ENCODE data around the gene UBAC1.
"Not testable (repeated sequence)": the region's sequence is repeated elsewhere in the genome, so short reads cannot be mapped to it uniquely, and the experiment has no call there.

Gene UBAC1

GRCh38 chr9:135978642-135979546, 17.7 kb upstream of the UBAC1 start:
- DNase-seq (ENCODE audit: low spot score): peak; percentile 59

GRCh38 chr9:135976944-135977343, 15.8 kb upstream of the UBAC1 start:
- DNase-seq (ENCODE audit: low spot score): no peak

- no peak for DNase-seq (ENCODE audit: low spot score)
Observed at GRCh38 chr9:135976531-135976930, 15.4 kb upstream of the UBAC1 start.

GRCh38 chr9:135975834-135976233, 14.7 kb upstream of the UBAC1 start:
- no peak for DNase-seq (ENCODE audit: low spot score)

- no peak for DNase-seq (ENCODE audit: low spot score)
Observed at GRCh38 chr9:135974220-135974573, 13.0 kb upstream of the UBAC1 start.

GRCh38 chr9:135973277-135974219, 12.4 kb upstream of the UBAC1 start:
- DNase-seq (ENCODE audit: low spot score): no peak

- DNase-seq (ENCODE audit: low spot score): peak; percentile 38
Observed at GRCh38 chr9:135971892-135972291, 10.7 kb upstream of the UBAC1 start.

- DNase-seq (ENCODE audit: low spot score): no peak
Observed at GRCh38 chr9:135971111-135971766, 10.1 kb upstream of the UBAC1 start.

GRCh38 chr9:135970128-135970815, 9.1 kb upstream of the UBAC1 start:
- DNase-seq (ENCODE audit: low spot score): no peak

- no peak for DNase-seq (ENCODE audit: low spot score)
Observed at GRCh38 chr9:135969064-135969683, 8.0 kb upstream of the UBAC1 start.

- no peak for DNase-seq (ENCODE audit: low spot score)
Observed at GRCh38 chr9:135968601-135969000, 7.4 kb upstream of the UBAC1 start.

GRCh38 chr9:135968083-135968476, 6.9 kb upstream of the UBAC1 start:
- no peak for DNase-seq (ENCODE audit: low spot score)

- DNase-seq (ENCODE audit: low spot score): not testable (repeated sequence)
Observed at GRCh38 chr9:135966916-135967260, 5.7 kb upstream of the UBAC1 start.

- DNase-seq (ENCODE audit: low spot score): no peak
Observed at GRCh38 chr9:135965124-135965756, 4.1 kb upstream of the UBAC1 start.

GRCh38 chr9:135963938-135964337, 2.8 kb upstream of the UBAC1 start:
- no peak for DNase-seq (ENCODE audit: low spot score)

- no peak for DNase-seq (ENCODE audit: low spot score)
Observed at GRCh38 chr9:135963338-135963737, 2.2 kb upstream of the UBAC1 start.

- no peak for DNase-seq (ENCODE audit: low spot score)
Observed at GRCh38 chr9:135962696-135963307, 1.6 kb upstream of the UBAC1 start.

- DNase-seq (ENCODE audit: low spot score): no peak
Observed at GRCh38 chr9:135961811-135962695, 880 bp upstream of the UBAC1 start.

Measured in CD4-positive, alpha-beta T cell treated with Interleukin-2 at 100 ng/mL for 4 hours (primary cell).